HG03460 (cell line): ENCODE data around the gene EPHB3.

Experiments
- ATAC-seq: cut with Tn5 transposase; IDR thresholded peaks from one replicate; pipeline ENCODE4 v1.9.1; 2021; ENCODE audit not compliant: unreplicated experiment

Gene EPHB3

DNA sequence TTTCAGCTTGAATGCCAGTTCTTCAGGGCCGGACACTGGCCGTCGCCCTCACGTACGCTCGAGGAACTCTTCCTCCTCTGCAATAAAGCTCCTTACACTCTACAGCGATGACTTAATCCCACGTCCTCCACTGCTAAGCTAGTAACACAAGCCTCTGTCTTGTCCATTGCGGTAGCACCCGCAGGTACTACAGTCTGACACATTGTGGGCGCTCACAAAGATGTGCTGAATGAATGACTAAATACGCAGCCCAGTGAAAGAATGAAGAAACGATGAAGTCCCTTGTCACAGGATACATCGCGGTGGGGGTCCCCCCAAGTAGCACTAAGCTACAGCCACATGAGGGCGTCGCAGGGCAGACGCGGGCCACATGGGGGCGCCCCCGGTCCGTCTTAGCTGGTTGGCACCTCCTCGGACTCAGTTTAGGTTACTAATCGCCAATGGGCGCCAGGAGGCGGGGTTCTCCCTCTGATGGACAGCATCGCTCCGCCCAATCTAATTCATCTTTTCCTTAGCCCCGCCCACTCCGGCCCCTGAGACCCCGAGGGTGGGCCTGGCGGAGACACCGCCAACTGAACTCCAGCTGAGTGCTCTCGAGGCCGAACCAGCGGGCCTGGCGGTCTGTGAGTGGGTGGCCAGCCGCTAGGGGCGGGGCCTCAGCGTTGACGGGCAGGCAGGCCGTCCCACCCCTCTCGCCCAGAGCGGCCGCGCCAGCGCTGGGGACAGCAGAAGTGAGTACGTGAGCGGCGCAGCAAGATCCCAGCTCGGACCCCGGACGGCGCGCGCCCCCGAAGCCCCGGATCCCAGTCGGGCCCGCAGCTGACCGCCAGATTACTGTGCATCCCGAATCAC, at the start of gene EPHB3:
EPHB3 (plus strand) TSS at position 725 of the 852 bp plus-strand sequence. CDS start 451 bp downstream, outside the sequence.
- ATAC-seq, result peak; percentile 81

GRCh38 chr3:184512621-184513020, 49.0 kb upstream of the EPHB3 start:
- no peak for ATAC-seq

DNA sequence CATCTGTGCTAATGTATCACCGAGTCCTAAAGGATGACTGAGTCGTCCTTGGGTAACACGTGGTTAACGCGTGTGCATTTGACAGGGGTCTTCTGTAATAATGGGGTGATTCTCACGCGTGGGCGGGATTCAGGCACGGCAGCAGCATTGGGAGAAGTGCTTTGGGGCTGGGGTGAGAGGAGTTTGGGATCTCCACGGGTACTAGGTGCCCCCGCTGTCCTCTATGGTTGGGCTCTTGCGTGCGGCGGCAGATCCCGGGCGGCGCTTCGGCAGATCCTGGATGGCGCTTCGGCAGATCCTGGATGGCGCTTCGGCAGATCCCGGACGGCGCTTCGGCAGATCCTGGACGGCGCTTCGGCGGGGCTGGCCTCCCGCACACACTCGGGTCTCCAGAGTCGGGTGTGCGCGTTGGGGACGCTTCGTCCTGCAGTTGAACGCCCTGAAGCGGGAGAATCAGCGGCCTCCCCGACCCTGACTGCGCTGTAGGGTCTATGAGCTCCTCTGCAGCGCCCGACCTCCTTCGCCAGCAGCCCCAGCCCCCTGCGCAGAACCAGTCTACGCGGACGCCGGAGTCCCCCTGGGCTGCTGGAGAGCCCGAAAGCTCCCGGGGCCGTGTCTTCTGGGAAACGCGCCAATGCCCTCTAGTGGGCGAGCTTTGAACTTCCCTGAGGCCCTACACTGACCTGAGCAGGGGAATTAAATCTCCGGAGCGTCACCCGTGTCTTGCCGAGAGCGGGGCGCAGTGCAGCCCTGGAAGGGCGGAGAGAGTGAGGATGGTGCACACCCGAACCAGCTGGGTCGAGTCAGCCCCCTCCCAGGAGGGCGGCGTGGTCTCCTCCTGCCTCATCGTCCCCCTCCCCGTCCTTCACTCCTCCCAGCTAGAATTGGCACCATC, 48.1 kb upstream of the EPHB3 start:
- ATAC-seq, result peak; percentile 96

- ATAC-seq, result no peak
These were observed 47.5 kb upstream of the EPHB3 start for GRCh38 chr3:184514171-184514490.

GRCh38 chr3:184523825-184524615, 37.6 kb upstream of the EPHB3 start:
- ATAC-seq, result no peak

GRCh38 chr3:184524981-184525336, 36.6 kb upstream of the EPHB3 start:
- ATAC-seq, result no peak

- ATAC-seq, result no peak
These were observed 36.1 kb upstream of the EPHB3 start for GRCh38 chr3:184525337-184526087.

DNA sequence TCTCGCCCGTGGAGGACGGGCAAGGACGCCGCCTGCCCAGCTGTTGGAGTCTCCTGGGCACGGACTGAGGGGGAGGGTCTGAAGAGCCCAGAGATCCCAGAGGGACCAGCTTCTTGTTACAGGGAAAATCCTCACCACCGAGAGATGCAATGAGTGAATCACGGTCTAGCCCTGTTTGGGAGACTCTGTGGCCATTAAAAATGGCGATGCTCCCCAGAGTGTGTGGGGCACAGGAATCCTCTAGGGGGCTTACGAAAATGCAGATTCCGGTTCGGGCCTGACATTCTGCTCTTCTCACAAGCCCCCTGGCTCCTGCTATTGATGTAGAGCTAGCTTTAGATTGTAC, 35.5 kb upstream of the EPHB3 start:
- ATAC-seq, result no peak

DNA sequence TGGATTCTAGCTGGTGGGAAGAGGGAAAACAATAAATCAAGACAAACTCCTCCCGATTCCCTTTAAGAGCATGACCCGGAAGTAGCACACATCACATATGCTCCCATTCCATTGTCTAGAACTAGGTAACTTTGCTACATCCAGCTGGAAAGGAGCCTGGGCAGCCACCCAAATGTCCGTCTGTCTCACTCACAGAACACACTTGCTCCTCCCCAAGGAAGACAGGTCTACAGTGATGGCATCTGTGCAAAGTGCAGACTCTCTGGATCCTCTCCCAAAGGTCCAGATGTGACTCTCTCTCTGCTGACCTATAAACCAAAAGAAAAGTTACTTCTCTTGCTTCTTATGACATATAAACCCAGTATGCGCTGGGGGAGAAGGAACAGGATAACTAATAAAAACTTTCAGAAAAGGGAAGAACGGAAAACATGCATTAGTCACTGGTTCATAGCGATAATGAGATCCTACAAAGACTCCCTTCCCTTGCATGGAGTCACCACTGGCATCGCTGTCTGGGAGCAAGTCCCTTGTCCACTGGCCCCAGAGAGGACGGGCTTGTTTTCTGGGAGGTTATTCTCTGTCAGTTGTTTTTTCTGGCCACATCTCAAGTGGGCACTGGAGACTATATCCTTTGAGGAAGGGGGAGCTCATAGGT, 29.8 kb upstream of the EPHB3 start:
- ATAC-seq, result no peak

DNA sequence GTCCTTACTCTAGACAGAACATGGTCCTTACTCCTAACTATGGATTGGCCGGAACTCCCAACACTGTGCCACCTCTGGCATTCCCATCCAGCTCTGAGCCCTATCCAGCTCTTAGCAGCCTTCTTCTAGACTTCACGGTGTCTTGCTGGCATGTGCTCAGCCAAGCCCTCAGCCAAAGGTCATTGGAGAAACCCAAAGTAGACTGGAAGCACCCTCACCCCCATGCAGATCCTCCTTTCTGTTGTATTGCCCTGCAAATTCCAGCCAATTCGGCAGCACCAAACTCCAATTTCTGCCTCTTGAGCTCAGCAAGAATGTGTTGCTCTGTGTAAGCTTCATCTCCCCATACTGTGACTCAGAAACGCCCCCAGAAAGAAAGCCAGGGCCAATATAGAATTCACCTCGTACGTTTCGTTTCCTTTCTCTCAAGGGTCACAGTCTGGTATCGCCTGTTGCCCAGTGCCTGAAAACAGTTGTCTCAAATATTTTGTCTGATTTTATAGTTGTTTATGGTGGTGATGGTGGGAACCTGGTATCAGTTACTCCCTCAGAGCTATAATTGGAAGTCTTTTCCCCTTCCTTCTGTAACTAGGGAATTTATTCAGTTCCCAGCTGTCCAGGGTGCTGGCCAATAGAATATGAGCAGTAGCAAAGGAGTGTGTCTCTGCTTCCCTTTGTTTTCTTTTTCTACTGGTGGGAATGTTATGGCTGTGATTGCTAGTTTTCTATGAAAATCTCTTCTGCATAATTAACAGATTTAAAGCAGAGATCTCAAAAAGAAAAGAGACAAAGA, 28.4 kb upstream of the EPHB3 start:
- no peak for ATAC-seq

- no peak for ATAC-seq
These were observed 23.5 kb upstream of the EPHB3 start for GRCh38 chr3:184537885-184538665.

- ATAC-seq, result no peak
These were observed 22.7 kb upstream of the EPHB3 start for GRCh38 chr3:184538666-184539431.

- ATAC-seq, result no peak
These were observed 21.7 kb upstream of the EPHB3 start for GRCh38 chr3:184539801-184540435.

DNA sequence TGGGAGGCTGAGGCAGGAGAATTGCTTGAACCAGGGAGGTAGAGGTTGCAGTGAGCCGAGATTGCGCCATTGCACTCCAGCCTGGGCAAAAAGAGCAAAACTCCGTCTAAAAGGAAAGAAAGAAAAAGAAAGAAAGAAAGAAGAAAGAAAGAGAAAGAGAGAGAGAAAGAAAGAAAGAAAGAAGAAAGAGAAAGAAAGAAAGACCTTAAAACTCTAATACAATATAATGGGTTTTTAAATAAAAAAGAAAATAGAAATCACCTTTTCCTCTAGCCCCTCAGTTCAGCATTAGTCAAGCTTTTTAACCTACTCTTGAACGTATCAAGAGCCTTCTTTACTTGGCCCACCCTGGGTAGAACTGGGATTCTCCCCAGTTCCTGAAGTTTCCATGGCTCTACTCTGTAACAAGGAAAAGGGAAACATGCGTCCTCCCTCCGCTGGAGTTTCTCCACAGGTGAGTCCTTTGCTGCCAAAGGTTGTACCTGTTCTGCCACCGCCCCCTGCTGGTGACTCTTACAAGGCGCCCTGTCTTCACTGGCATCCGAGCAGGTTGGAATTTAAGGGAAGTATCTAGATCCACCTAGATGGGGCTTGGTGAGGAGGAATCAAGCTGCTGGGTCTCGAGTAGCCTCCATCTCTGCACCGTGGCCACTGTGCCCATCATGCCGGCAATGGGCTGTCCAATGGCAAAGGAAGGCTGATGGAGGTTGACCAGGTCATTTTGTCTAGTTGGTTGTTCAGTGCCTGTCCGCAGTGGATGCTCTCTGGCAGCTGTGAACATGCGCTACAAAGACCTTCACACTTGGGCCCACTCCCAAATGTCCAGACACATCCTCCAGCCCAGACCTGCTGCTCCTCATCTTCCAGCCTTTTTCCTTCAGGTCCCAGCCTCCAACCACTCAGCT, 20.6 kb upstream of the EPHB3 start:
- ATAC-seq, result no peak

- no peak for ATAC-seq
These were observed 19.6 kb upstream of the EPHB3 start for GRCh38 chr3:184541886-184542562.

GRCh38 chr3:184542577-184542976, 19.0 kb upstream of the EPHB3 start:
- ATAC-seq, result no peak
